Adrenal gland (tissue), 12 donors: ENCODE measurements around the gene CDK16. TPM values are rescaled to one million over a fixed set of nuclear protein-coding genes. Genes with fewer than 3 reads are reported as not detected.

ENCODE experiments used
- DNase-seq, 7 donors: peaks; one replicate each; pipeline ENCODE4 v3.0.0-alpha.2; 2019 to 2020
- H3K27ac ChIP-seq, 5 donors: fragments of 200-600 bp; sonication (generic) in 4 of 5; 1 replicate in 3 of 5; 2 replicates in 2 of 5; pipeline versions ENCODE4 v1.5.1 to v1.8.0; 2016 to 2020; ENCODE audit warnings: mild to moderate bottlenecking in 1 of 5
- H3K27me3 ChIP-seq: fragments of 200-600 bp; 2 replicates; pipeline ENCODE4 v1.8.0; 2021
- H3K36me3 ChIP-seq, 2 donors: fragments of 200-600 bp; replicated peaks in 1 of 2; 1 replicate in 1 of 2; 2 replicates in 1 of 2; pipeline versions ENCODE4 v1.5.1 to v1.8.0; 2018 to 2022
- H3K4me1 ChIP-seq, 2 donors: fragments of 200-600 bp; replicated peaks in 1 of 2; 1 replicate in 1 of 2; 2 replicates in 1 of 2; pipeline versions ENCODE4 v1.5.1 to v1.8.0; 2018 to 2021
- H3K4me3 ChIP-seq, 4 donors: fragments of 200-600 bp; sonication (generic) in 3 of 4; one replicate each; pipeline ENCODE4 v1.5.1; 2016 to 2018
- H3K9me3 ChIP-seq, 3 donors: fragments of 200-600 bp; sonication (generic) in 1 of 3; replicated peaks in 1 of 3; 1 replicate in 2 of 3; 2 replicates in 1 of 3; pipeline versions ENCODE4 v1.5.1 to v1.8.0; 2016 to 2021
- POLR2A ChIP-seq, 2 donors: fragments of 450-650 bp; IDR thresholded peaks; one replicate each; pipeline ENCODE4 v1.6.1; 2017; ENCODE audit warnings: antibody characterized with exemption in 2 of 2, mild to moderate bottlenecking in 2 of 2, moderate library complexity in 1 of 2
- WGBS, 4 donors: extraction: QIAGEN DNeasy Blood & Tissue Kit in 2 of 4; methylation state at CpG; one replicate each; pipeline versions ENCODE4 v1.1.5 to v1.1.7; 2013 to 2017; 5-methylcytosine and 5-hydroxymethylcytosine counted together
- intact Hi-C, 2 donors: fragments of 100-400 bp; cut with DNase I; formaldehyde crosslinking; loops; one replicate each; pipeline versions ENCODE4 v1.14.1 to v1.15.0; 2022 to 2023
- polyA plus RNA-seq, 3 donors: library from polyadenylated mRNA; stranded (reverse); fragments of 200-250 nt in 2 of 3; fragments of 350-450 nt in 1 of 3; fragmentation: Illumina TruSeq in 1 of 3; extraction: RNeasy Lipid Tissue Mini Kit (QIAGEN cat#74804) in 1 of 3; gene quantifications; one replicate each; pipeline ENCODE4 v1.2.3, GENCODE V29; 2013 to 2014
- total RNA-seq, 9 donors: library from RNA; depleted of rRNA in 4 of 9; stranded (reverse); fragments of >200 nt in 4 of 9; fragments of 120-200 nt in 1 of 9; fragmentation: NEBNext Ultra II Directional in 1 of 9; extraction: Animal tissue kit (Norgen Biotek cat#: 25700) in 1 of 9; gene quantifications; one replicate each; pipeline versions ENCODE4 v1.1.0 to v1.2.4, GENCODE V29; 2013 to 2023
- TF ChIP-seq, protein P1 (sequence below), 6 experiments: fragments of 450-650 bp in 4 of 6; fragments of 200-600 bp in 2 of 6; sonication (generic) in 1 of 6; IDR thresholded peaks; 1 replicate in 5 of 6; 2 replicates in 1 of 6; pipeline versions ENCODE4 v1.5.1 to v1.8.0; 2016 to 2021; ENCODE audit warnings: antibody characterized with exemption in 6 of 6, mild to moderate bottlenecking in 2 of 6, moderate library complexity in 1 of 6
- donor health status: healthy with polysubstance abuse.
- donor health status: Bipolar disorder and iron deficiency.
- donor health status: DM: yes; HTN: yes; CAD: no.
- donor health status: DM: no; HTN: no; CAD: no.
- donor health status: DM: no; HTN: no; CAD: no.
- donor health status: DM: yes; HTN: yes; CAD: no.

CDK16 gene
- total and polyA plus RNA-seq, 12 donors = 50.5 to 187 (median 115) TPM

DNA sequence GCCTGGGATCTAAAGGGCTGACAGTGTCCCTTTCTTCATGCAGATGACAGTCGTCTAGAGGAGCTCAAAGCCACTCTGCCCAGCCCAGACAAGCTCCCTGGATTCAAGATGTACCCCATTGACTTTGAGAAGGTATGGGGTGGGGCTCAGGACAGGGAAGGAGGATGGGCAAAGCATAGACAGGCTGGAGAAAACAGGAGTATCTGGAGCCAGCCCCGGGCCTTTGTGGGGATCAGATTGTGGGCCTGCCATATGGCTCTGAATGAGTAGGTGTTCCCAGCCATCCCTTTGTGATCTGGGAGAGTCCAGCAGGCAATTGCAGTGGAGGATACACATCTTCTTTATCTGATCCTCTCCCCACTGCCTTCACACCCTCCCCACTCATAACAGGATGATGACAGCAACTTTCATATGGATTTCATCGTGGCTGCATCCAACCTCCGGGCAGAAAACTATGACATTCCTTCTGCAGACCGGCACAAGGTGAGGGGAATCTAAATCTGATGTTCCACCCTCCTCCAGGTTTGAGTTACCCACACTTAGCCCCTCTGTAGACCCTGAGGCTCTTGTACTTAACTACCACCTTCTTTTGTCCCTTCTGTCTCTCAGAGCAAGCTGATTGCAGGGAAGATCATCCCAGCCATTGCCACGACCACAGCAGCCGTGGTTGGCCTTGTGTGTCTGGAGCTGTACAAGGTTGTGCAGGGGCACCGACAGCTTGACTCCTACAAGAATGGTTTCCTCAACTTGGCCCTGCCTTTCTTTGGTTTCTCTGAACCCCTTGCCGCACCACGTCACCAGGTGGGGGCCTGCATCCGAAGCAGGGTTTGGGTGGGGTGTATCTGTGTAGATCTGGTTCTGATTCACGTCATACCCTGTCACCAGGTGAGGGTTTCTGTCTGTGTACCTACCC lies 5.8 kb upstream of the CDK16 start:
- Histone ChIP-seq H3K4me1 (peaks cover 5 to 12% of the 10 kb centered on the region in 2 donors), H3K27ac (no peak overlapping the region), H3K27me3 (no peaks in the 10 kb centered on the region), H3K36me3 (peaks cover 0 to 84% of the 10 kb centered on the region in 2 donors), H3K9me3 (no peaks in the 10 kb centered on the region), H3K4me3 (no peak overlapping the region)
- WGBS, 4 donors = 77 to 89% (median 83%) methylated on average over 10 to 12 of the region's 12 CpGs
- no peak for TF ChIP-seq POLR2A (IDR thresholded peaks at IDR 0.05)
- TF ChIP-seq, protein P1, sequence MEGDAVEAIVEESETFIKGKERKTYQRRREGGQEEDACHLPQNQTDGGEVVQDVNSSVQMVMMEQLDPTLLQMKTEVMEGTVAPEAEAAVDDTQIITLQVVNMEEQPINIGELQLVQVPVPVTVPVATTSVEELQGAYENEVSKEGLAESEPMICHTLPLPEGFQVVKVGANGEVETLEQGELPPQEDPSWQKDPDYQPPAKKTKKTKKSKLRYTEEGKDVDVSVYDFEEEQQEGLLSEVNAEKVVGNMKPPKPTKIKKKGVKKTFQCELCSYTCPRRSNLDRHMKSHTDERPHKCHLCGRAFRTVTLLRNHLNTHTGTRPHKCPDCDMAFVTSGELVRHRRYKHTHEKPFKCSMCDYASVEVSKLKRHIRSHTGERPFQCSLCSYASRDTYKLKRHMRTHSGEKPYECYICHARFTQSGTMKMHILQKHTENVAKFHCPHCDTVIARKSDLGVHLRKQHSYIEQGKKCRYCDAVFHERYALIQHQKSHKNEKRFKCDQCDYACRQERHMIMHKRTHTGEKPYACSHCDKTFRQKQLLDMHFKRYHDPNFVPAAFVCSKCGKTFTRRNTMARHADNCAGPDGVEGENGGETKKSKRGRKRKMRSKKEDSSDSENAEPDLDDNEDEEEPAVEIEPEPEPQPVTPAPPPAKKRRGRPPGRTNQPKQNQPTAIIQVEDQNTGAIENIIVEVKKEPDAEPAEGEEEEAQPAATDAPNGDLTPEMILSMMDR (IDR thresholded peaks at IDR 0.05) = no peak
- intact Hi-C loops = no loop called here
- DNase-seq = peak in 2 of 7 donors; percentile 5 to 8

DNA sequence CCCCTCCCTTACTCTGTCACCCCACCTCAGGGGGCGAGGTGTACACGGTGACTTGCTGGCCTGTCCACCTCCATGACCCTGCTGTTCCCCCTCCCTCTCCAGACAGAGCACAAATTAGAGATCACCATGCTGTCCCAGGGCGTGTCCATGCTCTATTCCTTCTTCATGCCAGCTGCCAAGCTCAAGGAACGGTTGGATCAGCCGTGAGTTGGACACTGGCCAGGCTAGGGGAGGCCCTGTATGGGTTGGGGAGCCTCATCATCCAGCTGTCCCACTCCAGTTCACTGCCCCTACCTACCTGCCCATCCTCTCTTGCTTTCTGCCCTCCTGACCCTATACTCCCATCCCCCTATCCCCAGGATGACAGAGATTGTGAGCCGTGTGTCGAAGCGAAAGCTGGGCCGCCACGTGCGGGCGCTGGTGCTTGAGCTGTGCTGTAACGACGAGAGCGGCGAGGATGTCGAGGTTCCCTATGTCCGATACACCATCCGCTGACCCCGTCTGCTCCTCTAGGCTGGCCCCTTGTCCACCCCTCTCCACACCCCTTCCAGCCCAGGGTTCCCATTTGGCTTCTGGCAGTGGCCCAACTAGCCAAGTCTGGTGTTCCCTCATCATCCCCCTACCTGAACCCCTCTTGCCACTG lies 3.9 kb upstream of the CDK16 start:
- H3K4me3 ChIP-seq = no peak overlapping the region
- H3K36me3 ChIP-seq = peaks cover 0 to 66% of the 10 kb centered on the region in 2 donors
- H3K9me3 ChIP-seq = no peaks in the 10 kb centered on the region
- peaks cover 5 to 12% of the 10 kb centered on the region in 2 donors for H3K4me1 ChIP-seq
- no peaks in the 10 kb centered on the region for H3K27me3 ChIP-seq
- WGBS, 4 donors = 83 to 98% (median 90%) methylated on average over 7 to 20 of the region's 20 CpGs
- intact Hi-C loops = no loop called here
- DNase-seq = peak in 1 of 7 donors; percentile 26
- no peak overlapping the region for H3K27ac ChIP-seq
- TF ChIP-seq, protein P1 (IDR thresholded peaks at IDR 0.05) = no peak
- no peak for TF ChIP-seq POLR2A (IDR thresholded peaks at IDR 0.05)

DNA sequence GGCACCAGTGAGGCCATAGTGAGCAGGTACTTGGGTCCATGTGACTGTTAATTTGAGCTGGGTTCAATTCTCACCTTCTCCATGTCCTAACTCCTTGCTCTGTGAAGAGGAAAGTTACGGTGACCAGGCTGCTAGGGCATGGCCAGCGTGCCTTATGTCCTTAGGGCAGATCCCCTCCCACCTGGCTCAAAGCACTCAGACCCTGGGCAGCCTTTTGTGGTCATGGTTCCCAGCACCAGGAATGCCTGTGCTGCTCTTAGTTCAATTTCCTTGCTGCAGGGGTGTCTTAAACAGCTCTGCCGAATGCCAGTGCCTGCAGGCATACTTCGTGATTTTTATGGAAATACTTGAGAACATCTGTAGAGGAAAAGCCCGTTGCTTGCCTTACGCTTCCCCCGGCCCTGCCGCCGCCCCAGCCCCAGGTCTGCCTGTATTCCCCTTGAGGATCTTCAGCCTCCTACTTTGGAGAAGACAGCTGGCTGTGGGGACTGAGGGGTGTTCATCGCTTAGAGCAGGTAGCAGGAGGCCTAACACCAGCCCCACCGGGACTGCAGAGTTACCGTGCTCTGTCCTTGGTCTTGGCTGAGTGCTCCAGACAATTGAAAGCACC lies 3.1 kb upstream of the CDK16 start:
- peak overlapping the region in 1 of 5 donors; percentile 2 for H3K27ac ChIP-seq
- intact Hi-C loops = no loop called here
- peaks cover 0 to 58% of the 10 kb centered on the region in 2 donors for H3K36me3 ChIP-seq
- DNase-seq = peak in 1 of 7 donors; percentile 15
- no peak overlapping the region for H3K4me3 ChIP-seq
- no peaks in the 10 kb centered on the region for H3K9me3 ChIP-seq
- TF ChIP-seq, protein P1 (IDR thresholded peaks at IDR 0.05) = no peak
- peaks cover 9 to 18% of the 10 kb centered on the region in 2 donors for H3K4me1 ChIP-seq
- 60 to 91% (median 88%) methylated on average over 1 to 12 of the region's 12 CpGs for whole genome bisulfite sequencing, 4 donors
- no peaks in the 10 kb centered on the region for H3K27me3 ChIP-seq

DNA sequence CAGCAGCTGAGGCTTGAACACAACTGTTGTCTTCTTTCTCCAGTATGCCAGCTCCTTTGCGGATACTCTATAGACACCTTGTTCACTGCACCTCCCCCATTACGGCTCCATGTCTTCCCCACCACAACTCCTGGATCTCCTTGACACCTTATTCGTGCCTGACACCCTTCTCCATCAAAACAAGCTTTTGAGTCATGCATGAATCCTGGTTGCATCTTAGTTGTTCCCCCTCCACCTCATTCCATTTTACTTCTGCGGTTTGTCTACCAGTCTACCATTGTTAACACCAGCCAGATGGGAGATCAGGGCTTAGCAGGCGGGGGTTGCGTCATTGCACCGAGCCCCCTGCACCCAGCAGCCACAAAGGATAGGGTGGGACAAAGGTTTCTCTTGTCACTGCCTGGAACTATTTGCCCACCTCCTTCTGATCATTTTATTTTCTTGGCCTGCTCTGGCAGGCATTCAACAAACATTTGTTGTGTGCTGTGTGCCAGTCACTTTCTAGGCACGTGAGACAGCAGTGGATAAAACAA lies 2.0 kb upstream of the CDK16 start:
- Histone ChIP-seq H3K9me3 (no peaks in the 10 kb centered on the region), H3K27me3 (no peaks in the 10 kb centered on the region), H3K36me3 (peaks cover 0 to 47% of the 10 kb centered on the region in 2 donors), H3K4me1 (peaks cover 9 to 25% of the 10 kb centered on the region in 2 donors), H3K27ac (peak overlapping the region; percentile 78 to 98 (median 89)), H3K4me3 (no peak overlapping the region)
- 73 to 87% (median 81%) methylated on average over 8 of the region's 8 CpGs for WGBS, 4 donors
- intact Hi-C loops = no loop called here
- peak in 1 of 7 donors; percentile 12 for DNase-seq
- no peak for TF ChIP-seq POLR2A (IDR thresholded peaks at IDR 0.05)
